Occipital lobe (tissue), 2 donors: ENCODE measurements around the gene MEAF6. TPM values are rescaled to one million over a fixed set of nuclear protein-coding genes. Genes with fewer than 3 reads are reported as not detected.
"Not testable (repeated sequence)": the region's sequence is repeated elsewhere in the genome, so short reads cannot be mapped to it uniquely, and the experiment has no call there.

Source experiments
- DNase-seq: peaks from one replicate; lab custom pipeline; 2025; lab: John Stamatoyannopoulos, UW
- total RNA-seq: library from RNA; depleted of rRNA; stranded (reverse); fragments of >200 nt; gene quantifications from one replicate; pipeline ENCODE4 v1.2.3, GENCODE V29; 2014

The MEAF6 gene
- total RNA-seq, 1 donor from 2014 or later = 106 TPM

DNA sequence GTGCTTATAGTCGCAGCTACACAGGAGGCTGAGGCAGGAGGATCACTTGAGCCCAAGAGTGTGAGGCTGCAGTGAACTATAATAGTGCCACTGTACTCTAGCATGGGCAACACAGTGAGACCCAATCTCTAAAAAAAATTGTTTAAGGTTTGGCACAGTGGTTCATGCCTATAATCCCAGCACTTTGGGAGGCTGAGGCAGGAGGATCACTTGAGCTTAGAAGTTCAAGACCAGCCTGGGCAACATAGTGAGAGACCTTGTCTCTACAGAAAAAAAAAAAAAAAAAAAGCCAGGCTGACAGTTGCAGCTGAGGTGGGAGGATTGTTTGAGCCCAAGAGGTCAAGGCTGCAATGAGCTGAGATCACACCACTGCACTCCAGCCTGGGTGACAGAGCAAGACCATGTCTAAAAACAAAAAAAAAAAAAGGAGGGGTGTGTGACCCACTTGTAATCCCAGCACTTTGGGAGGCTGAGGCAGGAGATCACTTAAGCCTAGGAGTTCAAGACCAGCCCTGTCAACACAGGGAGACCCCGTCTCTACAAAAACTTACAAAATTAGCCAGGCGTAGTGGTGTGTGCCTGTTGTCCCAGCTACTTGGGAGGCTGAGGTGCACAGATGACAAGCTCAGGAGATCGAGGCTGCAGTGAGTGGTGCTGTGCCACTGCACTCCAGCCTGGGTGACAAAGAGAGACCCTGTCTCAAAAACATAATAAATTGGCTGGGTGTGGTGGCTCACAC lies 18.0 kb upstream of the MEAF6 start:
- DNase-seq = not testable (repeated sequence)

GRCh38 chr1:37529888-37530287 lies 15.3 kb upstream of the MEAF6 start:
- DNase-seq = not testable (repeated sequence)

DNA sequence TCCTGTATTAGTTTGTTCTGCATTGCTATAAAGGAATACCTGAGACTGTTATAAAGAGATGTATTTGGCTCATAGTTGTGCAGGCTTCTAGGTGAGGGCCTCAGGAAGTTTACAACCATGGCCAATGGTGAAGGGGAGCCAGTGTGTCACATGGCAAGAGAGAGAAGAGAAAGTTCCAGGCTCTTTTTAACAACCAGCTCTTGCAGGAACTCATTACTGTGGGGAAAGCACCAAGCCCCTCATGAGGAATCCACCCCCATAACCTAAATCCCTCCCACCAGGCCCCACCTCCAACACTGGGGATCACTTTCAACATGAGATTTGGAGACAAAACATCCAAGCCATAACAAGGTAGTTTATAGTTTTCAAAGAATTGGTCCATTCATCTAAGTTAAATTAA lies 5.0 kb upstream of the MEAF6 start:
- DNase-seq = no peak

DNA sequence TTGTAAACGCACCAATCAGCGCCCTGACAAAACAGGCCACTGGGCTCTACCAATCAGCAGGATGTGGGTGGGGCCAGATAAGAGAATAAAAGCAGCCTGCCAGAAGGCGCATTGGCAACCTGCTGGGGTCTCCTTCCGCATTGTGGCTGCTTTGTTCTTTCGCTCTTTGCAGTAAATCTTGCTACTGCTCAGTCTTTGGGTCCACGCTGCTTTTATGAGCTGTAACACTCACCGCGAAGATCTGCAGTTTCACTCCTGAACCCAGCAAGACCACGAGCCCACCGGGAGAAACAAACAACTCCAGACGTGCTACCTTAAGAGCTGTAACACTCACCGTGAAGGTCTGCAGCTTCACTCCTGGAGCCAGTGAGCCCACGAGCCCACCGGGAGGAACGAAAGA lies 4.4 kb upstream of the MEAF6 start:
- DNase-seq = not testable (repeated sequence)

DNA sequence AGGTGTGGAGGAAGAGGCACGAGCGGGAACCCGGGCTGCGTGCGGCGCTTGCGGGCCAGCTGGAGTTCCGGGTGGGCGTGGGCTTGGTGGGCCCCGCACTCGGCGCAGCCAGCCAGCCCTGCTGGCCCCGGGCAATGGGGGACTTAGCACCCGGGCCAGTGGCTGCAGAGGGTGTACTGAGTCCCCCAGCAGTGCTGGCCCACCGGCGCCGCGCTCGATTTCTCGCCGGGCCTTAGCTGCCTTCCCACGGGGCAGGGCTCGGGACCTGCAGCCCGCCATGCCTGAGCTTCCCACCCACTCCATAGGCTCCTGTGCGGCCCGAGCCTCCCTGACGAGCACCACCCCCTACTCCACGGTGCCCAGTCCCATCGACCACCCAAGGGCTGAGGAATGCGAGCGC lies 3.7 kb upstream of the MEAF6 start:
- DNase-seq = not testable (repeated sequence)

DNA sequence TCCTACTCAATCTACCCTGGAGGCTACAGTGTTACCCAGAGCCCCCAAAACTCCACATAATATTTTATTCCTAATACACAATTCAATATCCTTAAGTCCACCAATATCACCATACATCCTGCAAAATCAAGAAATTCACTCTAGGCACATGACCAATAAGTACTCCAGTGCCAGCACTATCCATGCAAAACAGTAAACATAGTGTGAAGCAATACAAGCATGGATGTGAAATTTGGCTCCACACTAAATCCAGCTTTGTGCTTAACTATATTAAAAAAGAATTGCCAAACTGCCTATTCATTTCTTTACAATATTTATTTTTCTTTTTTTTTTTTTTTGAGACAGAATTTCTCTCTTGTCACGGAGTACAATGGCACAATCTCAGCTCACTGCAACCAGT lies 3.0 kb upstream of the MEAF6 start:
- DNase-seq = no peak

DNA sequence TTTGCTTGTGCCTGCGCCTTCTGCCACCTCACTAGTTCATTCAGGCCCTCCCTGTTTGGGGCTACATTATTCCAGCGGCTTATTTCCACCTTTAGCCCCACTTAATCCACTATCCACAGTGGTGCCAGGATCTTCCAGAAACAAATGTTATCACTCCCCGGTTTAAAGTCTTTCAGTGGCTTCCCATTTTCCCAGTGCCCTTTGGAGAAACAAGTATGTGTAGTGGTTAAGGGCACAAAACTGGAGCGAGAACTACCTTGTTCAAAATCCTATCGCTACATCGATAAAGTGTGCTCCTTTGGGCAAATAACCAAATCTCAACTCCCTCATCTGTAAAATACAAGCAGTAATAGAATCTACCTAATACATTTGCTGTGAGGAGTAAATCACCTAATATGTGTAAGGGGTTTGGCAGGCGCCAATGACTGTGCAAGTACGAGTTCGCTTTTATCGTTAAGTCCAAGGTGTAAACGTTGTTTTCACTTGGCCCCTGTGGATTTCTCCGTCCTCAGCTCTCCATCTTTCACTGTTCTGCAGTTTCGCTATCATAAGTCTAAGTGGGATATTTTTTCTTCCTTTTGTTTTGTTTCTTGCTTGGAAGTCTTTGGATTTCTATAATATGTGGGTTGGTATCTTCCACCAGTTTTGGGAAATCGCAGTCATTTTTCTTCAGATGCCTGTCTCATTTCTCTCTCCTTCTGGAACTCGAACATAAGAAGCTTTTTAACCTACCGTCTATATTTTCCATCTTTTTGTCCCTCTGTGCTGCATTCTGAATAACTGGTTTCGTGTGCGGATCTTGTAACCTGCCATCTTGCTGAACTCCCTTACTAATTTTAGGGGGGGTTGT lies 844 bp upstream of the MEAF6 start:
- DNase-seq = no peak

GRCh38 chr1:37513795-37514349 lies 694 bp downstream of the MEAF6 start:
- DNase-seq = no peak

DNA sequence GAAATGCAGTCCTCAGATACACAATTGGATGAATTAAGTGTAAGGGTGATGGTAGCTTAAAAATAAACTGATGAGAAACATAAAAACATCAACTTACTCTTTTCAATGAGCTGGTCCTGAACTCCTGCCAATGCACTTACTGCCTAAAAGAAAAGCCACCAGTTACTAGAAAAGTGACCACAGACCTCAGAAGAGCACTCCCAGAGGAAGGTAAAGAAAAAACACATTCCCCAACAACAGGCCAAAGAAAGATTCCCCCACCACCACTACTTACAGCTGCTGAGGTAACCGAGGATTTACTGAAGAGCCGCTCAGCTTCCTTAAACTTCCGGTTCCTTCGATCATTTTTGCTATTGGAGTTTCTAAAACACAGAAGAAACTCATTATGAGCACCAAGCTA lies 5.4 kb downstream of the MEAF6 start:
- no peak for DNase-seq

DNA sequence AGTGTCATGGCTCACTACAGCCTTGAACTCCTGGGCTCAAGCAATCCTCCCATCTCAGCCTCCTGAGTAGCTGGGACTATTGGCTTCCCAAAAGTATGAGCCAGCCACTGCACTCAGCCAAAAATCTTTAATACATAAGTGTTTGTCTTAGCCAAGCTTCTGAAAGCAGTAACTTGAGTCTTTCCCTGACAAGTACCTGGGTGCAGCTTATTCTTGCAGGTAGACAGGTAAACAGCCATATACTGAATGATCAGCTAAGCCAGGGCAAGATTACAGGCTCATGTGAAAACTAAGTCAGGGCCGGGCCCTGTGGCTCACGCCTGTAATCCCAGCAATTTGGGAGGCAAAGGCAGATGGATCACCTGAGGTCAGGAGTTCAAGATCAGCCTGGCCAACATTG lies 7.8 kb downstream of the MEAF6 start:
- no peak for DNase-seq

DNA sequence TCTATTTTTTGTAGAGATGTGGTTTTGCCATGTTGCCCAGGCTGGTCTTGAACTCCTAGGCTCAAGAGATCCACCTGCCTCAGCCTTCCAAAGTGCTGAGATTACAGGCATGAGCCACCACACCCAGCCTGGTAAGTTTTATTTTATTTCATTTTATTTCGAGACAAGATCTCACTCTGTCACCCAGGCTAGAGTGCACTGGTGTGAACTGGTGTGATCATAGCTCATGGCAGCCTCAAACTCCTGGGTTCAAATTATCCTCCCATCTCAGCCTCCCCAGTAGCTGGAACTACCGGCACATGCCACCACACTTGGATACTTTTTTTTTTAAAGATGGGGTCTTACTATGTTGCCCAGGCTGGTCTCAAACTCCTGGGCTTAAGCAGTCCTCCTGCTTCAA lies 11.8 kb downstream of the MEAF6 start:
- not testable (repeated sequence) for DNase-seq

GRCh38 chr1:37502104-37502503 lies 12.5 kb downstream of the MEAF6 start:
- no peak for DNase-seq

DNA sequence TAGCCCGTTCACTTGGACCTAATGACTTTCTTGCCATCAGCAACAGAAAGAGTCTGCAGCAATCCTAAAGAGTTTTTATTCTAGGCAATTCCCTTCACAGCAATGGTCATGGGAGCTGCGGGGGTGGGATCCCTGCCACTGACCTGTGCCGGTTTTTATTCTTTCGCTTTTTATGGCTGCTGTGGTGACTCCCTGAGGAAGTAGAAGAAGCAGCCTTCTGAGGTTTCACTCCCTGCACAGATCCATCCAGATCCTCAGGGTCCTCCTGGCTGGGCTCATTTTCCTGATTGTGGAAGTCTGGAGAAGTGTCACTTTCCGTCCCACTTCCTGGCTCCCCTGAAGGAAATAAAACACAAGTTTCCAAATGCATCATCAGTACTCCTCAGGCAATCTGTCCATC lies 12.9 kb downstream of the MEAF6 start:
- no peak for DNase-seq

GRCh38 chr1:37498872-37499617 lies 15.5 kb downstream of the MEAF6 start:
- no peak for DNase-seq

DNA sequence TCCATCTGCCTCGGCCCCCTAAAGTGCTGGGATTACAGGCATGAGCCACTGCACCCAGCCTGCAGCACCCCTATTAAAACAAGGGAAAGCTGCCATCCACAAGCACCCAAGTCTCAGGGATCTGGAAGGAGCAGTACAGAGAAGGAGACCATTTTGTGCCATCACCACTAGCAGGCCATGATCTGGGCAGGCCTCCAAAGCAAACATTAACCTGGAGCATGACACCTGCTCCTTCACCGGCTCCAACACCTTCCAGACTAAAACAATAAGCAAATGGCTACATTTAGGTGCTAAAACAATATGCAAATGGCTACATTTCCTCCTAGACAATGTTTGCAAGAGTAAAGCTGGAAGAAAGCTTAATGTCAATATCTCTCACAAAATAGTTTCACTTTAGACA lies 16.7 kb downstream of the MEAF6 start:
- no peak for DNase-seq

DNA sequence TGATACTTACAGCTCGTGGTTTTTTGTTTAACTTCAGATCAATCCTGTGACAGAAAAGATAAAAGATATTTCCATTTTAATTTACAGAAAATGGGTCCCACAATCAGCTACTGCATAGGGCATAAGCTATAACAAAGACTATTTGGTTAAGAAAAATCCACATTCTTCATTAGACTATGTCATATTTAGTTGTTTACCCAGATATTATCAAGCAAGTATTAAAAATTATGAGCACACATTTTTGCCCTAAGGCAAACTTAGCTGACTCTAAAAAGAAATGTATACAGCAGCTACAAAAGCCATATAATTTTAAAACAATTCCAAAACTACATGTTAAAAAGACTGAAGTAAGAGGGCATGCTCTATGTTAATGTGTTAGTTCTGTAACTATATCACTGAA lies 18.7 kb downstream of the MEAF6 start:
- no peak for DNase-seq

- DNase-seq = no peak
These were observed 21.0 kb downstream of the MEAF6 start for GRCh38 chr1:37493336-37494098.

GRCh38 chr1:37487619-37487984 lies 27.0 kb downstream of the MEAF6 start:
- no peak for DNase-seq

GRCh38 chr1:37486680-37487618 lies 27.6 kb downstream of the MEAF6 start:
- DNase-seq = peak; percentile 36
